ENCODE data around the gene NAA10. TPM values are rescaled to one million over a fixed set of nuclear protein-coding genes. Genes with fewer than 3 reads are reported as not detected.

NAA10 gene
- total RNA-seq, 1 experiment from 2014 or later = 124 TPM

GRCh38 chrX:153958605-153959004, 23.8 kb upstream of the NAA10 start:
- H4K20me1 ChIP-seq (ENCODE audit: insufficient read depth) = no peaks in the 10 kb centered on the region
- intact Hi-C loops (cut with micrococcal nuclease) = no loop called here
- ChIA-PET POLR2A (no interaction called here), CTCF (interaction anchor here (0.7 kb wide), 1 partner anchor 12 kb away, joined by 3 read pairs; no protein-coding TSS in a partner anchor), RAD21 (ENCODE audit: low non-redundant PET in 1 of 2, low total read pairs in 2 of 2, uncharacterized antibody in 2 of 2, unreplicated experiment in 2 of 2) (no interaction called here)
- no peak overlapping the region for H3K9ac ChIP-seq (ENCODE audit: low read length)
- H3K4me2 ChIP-seq (ENCODE audit: low read length) = no peak overlapping the region
- DNase-seq (ENCODE audit: low read depth, low spot score) = no peak
- no peaks in the 10 kb centered on the region for H3K9me3 ChIP-seq (ENCODE audit: control insufficient read depth in 1 of 2, insufficient read depth in 1 of 2, low read depth in 1 of 2, low read length in 2 of 2)
- TF ChIP-seq TCF7L2 (IDR thresholded peaks at IDR 0.05; ENCODE audit: borderline replicate concordance, extremely low read depth, insufficient read depth, insufficient read length) (no peak), SP1 (IDR thresholded peaks at IDR 0.05; ENCODE audit: low read depth) (no peak), REST (IDR thresholded peaks at IDR 0.05; ENCODE audit: low read depth) (no peak), POLR2AphosphoS5 (IDR thresholded peaks at IDR 0.05; ENCODE audit: low read depth, low read length) (no peak)
- H3K9me2 ChIP-seq (ENCODE audit: insufficient read depth) = no peaks in the 10 kb centered on the region
- H3K4me1 ChIP-seq (ENCODE audit: control insufficient read depth in 1 of 2, insufficient read depth in 2 of 2, low read length in 2 of 2) = no peaks in the 10 kb centered on the region
- H3K27me3 ChIP-seq (ENCODE audit: insufficient read depth, low read length) = no peaks in the 10 kb centered on the region
- H3K36me3 ChIP-seq (ENCODE audit: control insufficient read depth in 1 of 2, insufficient read depth in 2 of 2, low read length in 2 of 2) = peaks cover 10 to 19% of the 10 kb centered on the region in 2 experiments; a peak in 3 of 4 replicates
- peaks cover 24% of the 10 kb centered on the region; the same call in 1 of the 2 replicates for H3K79me2 ChIP-seq (ENCODE audit: insufficient read depth, low read length)
- no peak for ATAC-seq
- H3K27ac ChIP-seq (ENCODE audit: low read depth, low read length) = no peak overlapping the region
- H2AFZ ChIP-seq (ENCODE audit: low read depth, low read length, poor library complexity, severe bottlenecking) = no peak overlapping the region
- BruUV-seq (replicated peaks) = no TSS peak
- H3K4me3 ChIP-seq (replicated peaks in 1 of 2; ENCODE audit: low read depth in 1 of 2, low read length in 2 of 2) = no peak overlapping the region

GRCh38 chrX:153957224-153957623, 22.4 kb upstream of the NAA10 start:
- Histone ChIP-seq H3K9ac (ENCODE audit: low read length) (no peak overlapping the region), H3K9me2 (ENCODE audit: insufficient read depth) (no peaks in the 10 kb centered on the region), H3K36me3 (ENCODE audit: control insufficient read depth in 1 of 2, insufficient read depth in 2 of 2, low read length in 2 of 2) (peaks cover 9 to 23% of the 10 kb centered on the region in 2 experiments; a peak in 3 of 4 replicates), H3K9me3 (ENCODE audit: control insufficient read depth in 1 of 2, insufficient read depth in 1 of 2, low read depth in 1 of 2, low read length in 2 of 2) (no peaks in the 10 kb centered on the region), H3K4me3 (replicated peaks in 1 of 2; ENCODE audit: low read depth in 1 of 2, low read length in 2 of 2) (no peak overlapping the region), H4K20me1 (ENCODE audit: insufficient read depth) (no peaks in the 10 kb centered on the region), H3K27ac (ENCODE audit: low read depth, low read length) (no peak overlapping the region), H3K4me1 (ENCODE audit: control insufficient read depth in 1 of 2, insufficient read depth in 2 of 2, low read length in 2 of 2) (no peaks in the 10 kb centered on the region), H3K4me2 (ENCODE audit: low read length) (no peak overlapping the region), H3K27me3 (ENCODE audit: insufficient read depth, low read length) (no peaks in the 10 kb centered on the region), H2AFZ (ENCODE audit: low read depth, low read length, poor library complexity, severe bottlenecking) (no peak overlapping the region), H3K79me2 (ENCODE audit: insufficient read depth, low read length) (peaks cover 10% of the 10 kb centered on the region; the same call in 1 of the 2 replicates)
- intact Hi-C loops (cut with micrococcal nuclease) = no loop called here
- RAD21 ChIA-PET (ENCODE audit: low non-redundant PET in 1 of 2, low total read pairs in 2 of 2, uncharacterized antibody in 2 of 2, unreplicated experiment in 2 of 2) = no interaction called here
- CTCF ChIA-PET = no interaction called here
- DNase-seq (ENCODE audit: low read depth, low spot score) (no peak), ATAC-seq (no peak)
- TF ChIP-seq YY1 (IDR thresholded peaks at IDR 0.05; ENCODE audit: extremely low read depth, insufficient replicate concordance, low read depth, low read length) (no peak), POLR2AphosphoS5 (IDR thresholded peaks at IDR 0.05; ENCODE audit: low read depth, low read length) (no peak), ZFX (IDR thresholded peaks at IDR 0.05) (no peak), MAX (IDR thresholded peaks at IDR 0.05) (no peak), ELF1 (IDR thresholded peaks at IDR 0.05; ENCODE audit: borderline replicate concordance, low read depth) (no peak)
- BruUV-seq (replicated peaks) = no TSS peak
- POLR2A ChIA-PET = no interaction called here
